Lower leg skin (tissue), 4 donors: ENCODE results near the gene ADGRD1. TPM values are rescaled to one million over a fixed set of nuclear protein-coding genes. Genes with fewer than 3 reads are reported as not detected.

Experiments
- DNase-seq, 2 donors: peaks; one replicate each; pipeline ENCODE4 v3.0.0-alpha.2; 2019; ENCODE audit warnings: low spot score in 2 of 2
- H3K4me3 ChIP-seq: fragments of 200-600 bp; sonication (generic); 2 replicates; pipeline ENCODE4 v1.5.1; 2017; ENCODE audit warnings: mild to moderate bottlenecking, low read depth; ENCODE audit not compliant: poor library complexity, severe bottlenecking
- CTCF ChIP-seq, 3 donors: fragments of 450-650 bp; IDR thresholded peaks; one replicate each; pipeline ENCODE4 v1.5.1; 2016; ENCODE audit warnings: antibody characterized with exemption in 3 of 3, mild to moderate bottlenecking in 3 of 3, moderate library complexity in 2 of 3
- POLR2A ChIP-seq, 2 donors: fragments of 450-650 bp; IDR thresholded peaks; one replicate each; pipeline ENCODE4 v1.6.1; 2016 to 2017; ENCODE audit warnings: antibody characterized with exemption in 2 of 2, mild to moderate bottlenecking in 1 of 2, moderate library complexity in 1 of 2
- WGBS, 2 donors: methylation state at CpG; one replicate each; pipeline ENCODE4 v1.1.5; 2018; 5-methylcytosine and 5-hydroxymethylcytosine counted together
- intact Hi-C: fragments of 100-400 bp; cut with DNase I; formaldehyde crosslinking; loops from one replicate; pipeline ENCODE4 v1.15.0; 2023; ENCODE audit warnings: low total_unique reads
- total RNA-seq, 4 donors: library from RNA; depleted of rRNA; stranded (reverse); fragments of >200 nt; gene quantifications; one replicate each; pipeline ENCODE4 v1.1.0, GENCODE V29; 2016

ADGRD1 gene
- total RNA-seq, 4 donors from 2014 or later = 8.3 to 11.6 (median 8.9) TPM

GRCh38 chr12:130968611-130969010 lies 14.9 kb downstream of the ADGRD1 start:
- no peak overlapping the region for H3K4me3 ChIP-seq
- intact Hi-C loops = no loop called here
- TF ChIP-seq CTCF (IDR thresholded peaks at IDR 0.05) = no peak
- TF ChIP-seq POLR2A (IDR thresholded peaks at IDR 0.05) = no peak
- WGBS, 2 donors = 93 to 94% methylated on average over 7 of the region's 7 CpGs
- DNase-seq = peak in 1 of 2 donors; percentile 56

- 79 to 84% methylated on average over 7 of the region's 7 CpGs for whole genome bisulfite sequencing, 2 donors
- H3K4me3 ChIP-seq = no peak overlapping the region
- TF ChIP-seq CTCF (IDR thresholded peaks at IDR 0.05) = no peak
- no peak for TF ChIP-seq POLR2A (IDR thresholded peaks at IDR 0.05)
- peak in 1 of 2 donors; percentile 9 for DNase-seq
- intact Hi-C loops = no loop called here
Observed at GRCh38 chr12:130969223-130969622, 15.5 kb downstream of the ADGRD1 start.

GRCh38 chr12:130970165-130970907 lies 16.6 kb downstream of the ADGRD1 start:
- TF ChIP-seq POLR2A (IDR thresholded peaks at IDR 0.05) (no peak), CTCF (IDR thresholded peaks at IDR 0.05) (no peak)
- intact Hi-C loops = no loop called here
- peak in 1 of 2 donors; percentile 43 for DNase-seq
- WGBS, 2 donors = 76 to 79% methylated on average over 14 to 15 of the region's 15 CpGs
- no peak overlapping the region for H3K4me3 ChIP-seq

GRCh38 chr12:130970908-130971233 lies 17.2 kb downstream of the ADGRD1 start:
- no peak overlapping the region for H3K4me3 ChIP-seq
- TF ChIP-seq POLR2A (IDR thresholded peaks at IDR 0.05) = no peak
- TF ChIP-seq CTCF (IDR thresholded peaks at IDR 0.05) = no peak
- DNase-seq = peak in 1 of 2 donors; percentile 58
- WGBS, 2 donors = 75 to 83% methylated on average over 10 of the region's 10 CpGs
- intact Hi-C loops = no loop called here

- 81 to 82% methylated on average over 15 of the region's 15 CpGs for WGBS, 2 donors
- peak in 1 of 2 donors; percentile 78 for DNase-seq
- intact Hi-C loops = no loop called here
- TF ChIP-seq POLR2A (IDR thresholded peaks at IDR 0.05) = no peak
- TF ChIP-seq CTCF (IDR thresholded peaks at IDR 0.05) = no peak
- H3K4me3 ChIP-seq = no peak overlapping the region
Observed at GRCh38 chr12:130971925-130972585, 18.3 kb downstream of the ADGRD1 start.
